Putamen (tissue), 1 donor: ENCODE data around the gene EBLN2.
"Not testable (repeated sequence)": the region's sequence is repeated elsewhere in the genome, so short reads cannot be mapped to it uniquely, and the experiment has no call there.

ENCODE experiments used
- DNase-seq: peaks from one replicate; pipeline ENCODE4 v3.0.0-alpha.2; 2016; ENCODE audit warnings: low spot score

EBLN2 gene

GRCh38 chr3:73066243-73066642 lies 4.8 kb downstream of the EBLN2 start:
- not testable (repeated sequence) for DNase-seq

DNA sequence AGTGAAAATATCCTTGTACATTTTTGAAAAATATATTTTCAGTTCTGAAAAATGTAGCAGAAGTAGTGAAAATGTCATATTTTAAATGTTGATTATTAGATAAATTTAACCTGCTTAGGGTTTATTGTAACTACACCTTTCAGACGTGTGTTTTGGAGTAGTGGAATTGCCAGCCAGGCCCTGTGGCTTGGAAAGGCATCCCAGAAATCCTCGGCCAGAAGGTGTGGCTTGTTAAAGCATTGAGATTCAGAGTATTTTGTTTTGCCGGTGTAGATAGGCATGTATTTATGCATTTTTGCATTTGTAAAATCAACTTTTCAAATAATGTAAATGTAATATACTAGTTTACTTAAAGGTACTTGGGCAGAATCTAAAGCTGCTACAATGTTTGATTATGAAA lies 7.0 kb downstream of the EBLN2 start:
- no peak for DNase-seq

GRCh38 chr3:73069187-73069586 lies 7.7 kb downstream of the EBLN2 start:
- DNase-seq, result no peak

DNA sequence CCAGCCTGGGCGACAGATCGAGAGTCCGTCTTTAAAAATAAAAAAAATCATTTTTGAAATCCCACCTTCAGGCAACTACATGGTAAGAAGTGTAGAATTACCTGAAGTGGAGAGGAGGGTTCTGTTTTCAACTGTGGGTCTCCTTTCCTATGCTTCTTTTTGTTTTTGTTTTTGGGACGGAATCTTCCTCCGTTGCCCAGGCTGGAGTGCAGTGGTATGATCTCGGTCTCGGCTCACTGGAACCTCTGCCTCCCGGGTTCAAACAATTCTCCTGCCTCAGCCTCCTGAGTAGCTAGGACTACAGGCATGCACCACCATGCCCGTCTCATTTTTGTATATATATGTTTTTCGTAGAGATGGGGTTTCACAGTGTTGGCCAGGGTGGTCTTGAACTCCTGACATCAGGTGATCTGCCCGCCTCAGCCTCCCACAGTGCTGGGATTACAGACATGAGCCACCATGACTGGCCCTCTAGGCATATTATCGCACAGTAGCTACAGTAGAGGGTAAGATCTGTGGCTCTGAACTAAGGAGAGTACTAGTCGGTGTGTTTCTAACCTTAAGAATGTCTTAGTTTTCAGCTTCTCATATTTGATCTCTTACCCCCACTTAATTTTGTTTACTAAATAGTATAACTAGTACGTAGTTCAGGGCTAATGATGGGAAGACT lies 8.5 kb downstream of the EBLN2 start:
- no peak for DNase-seq

- no peak for DNase-seq
These were observed 9.5 kb downstream of the EBLN2 start for GRCh38 chr3:73070675-73071575.

DNA sequence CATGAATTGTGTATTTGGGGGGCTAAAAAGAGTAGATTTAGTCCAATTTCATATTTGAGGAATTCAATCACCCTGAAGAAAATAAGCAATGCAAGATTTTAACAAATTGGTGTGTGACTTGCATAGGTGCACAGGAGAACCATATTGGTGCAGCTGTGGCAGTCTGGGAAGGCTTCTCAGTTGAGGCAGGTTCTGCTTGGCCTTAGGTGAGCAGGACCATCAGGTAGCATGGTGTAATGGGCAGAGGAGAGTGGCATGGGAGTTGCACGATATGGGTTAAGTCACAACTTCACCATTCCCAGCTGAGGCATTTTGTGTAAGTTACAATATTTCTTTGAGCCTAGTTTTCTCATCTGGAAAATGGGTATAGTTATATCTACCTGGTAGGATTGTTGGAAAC lies 10.5 kb downstream of the EBLN2 start:
- no peak for DNase-seq

- DNase-seq, result no peak
These were observed 11.2 kb downstream of the EBLN2 start for GRCh38 chr3:73072634-73073033.

DNA sequence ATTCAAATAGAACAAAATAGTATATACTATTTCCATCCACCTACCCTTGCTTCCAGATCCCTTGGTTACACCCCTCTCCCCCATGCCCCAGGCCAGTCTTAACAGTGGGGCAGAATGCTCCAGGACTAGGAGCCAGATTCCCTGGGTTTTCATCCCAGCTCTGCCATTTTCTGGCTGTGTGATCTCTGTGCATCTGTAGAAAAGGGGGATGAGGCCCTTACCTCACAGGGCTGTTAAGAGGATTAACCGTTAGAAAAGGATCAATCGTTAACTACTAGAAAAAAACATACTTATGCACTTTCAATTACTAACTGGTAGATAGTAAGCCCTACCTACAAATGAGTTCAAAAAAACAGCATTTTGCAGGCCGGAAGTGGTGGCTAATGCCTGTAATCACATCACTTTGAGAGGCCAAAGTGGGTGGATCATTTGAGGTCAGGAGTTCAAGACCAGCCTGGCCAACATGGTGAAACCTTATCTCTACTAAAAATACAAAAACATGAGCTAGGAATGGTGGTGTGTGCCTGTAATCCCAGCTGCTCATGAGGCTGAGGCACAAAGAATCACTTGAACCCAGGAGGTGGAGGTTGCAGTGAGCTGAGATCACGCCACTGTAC lies 11.7 kb downstream of the EBLN2 start:
- DNase-seq, result no peak

DNA sequence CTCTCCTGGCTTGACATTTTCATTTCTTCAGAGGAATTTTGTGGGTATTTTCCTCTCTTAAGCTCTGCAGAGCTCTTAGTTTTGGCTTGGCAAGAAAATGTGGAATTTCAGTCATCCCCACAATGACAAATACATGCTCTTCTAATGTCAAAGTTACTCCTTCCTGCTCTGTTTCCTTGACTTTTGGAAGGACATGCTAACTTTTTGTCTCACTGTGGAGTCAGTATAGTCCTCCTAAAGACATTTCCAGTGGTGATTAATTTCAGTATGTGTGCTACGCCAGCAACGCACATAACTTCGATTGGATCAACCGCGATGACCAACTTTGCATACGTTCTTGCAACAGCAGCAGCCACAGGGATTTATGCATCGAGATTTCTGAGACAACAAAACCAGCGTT lies 13.3 kb downstream of the EBLN2 start:
- no peak for DNase-seq

DNA sequence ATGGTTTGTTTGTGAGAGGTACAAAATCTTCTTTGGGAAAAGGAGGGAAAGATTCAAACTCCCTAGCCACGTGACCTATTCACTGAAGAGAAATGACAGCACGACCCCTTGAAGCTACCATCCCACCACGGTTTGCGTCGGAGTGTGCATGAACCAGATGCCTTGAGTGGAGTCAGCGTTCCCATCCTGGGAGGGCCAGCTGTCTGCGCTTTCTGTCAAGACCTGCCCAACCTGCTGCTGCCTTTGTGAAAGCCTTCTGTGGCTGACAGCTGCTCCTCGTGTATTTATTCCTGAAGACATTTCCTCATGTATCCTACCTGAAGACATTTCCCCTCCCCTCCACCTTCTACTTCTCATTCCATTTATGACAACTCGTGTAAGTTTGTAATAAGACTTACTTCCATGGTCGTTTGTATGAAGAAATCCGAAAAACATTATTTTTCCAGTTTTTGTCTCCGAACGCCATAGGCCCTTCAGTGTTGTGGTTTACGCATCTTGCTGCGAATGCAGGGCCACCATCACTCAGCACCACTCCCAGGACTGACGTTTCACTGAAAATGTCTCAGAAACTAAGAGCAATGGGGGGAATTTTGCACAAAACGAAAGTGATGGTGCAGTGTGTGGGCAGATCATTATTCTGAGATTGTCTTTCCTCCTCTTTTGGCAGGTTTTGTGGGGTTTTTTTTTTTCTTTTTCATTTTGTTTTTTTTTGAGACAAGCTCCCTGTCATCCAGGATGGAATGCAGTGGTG lies 18.9 kb downstream of the EBLN2 start:
- DNase-seq, result peak; percentile 33

DNA sequence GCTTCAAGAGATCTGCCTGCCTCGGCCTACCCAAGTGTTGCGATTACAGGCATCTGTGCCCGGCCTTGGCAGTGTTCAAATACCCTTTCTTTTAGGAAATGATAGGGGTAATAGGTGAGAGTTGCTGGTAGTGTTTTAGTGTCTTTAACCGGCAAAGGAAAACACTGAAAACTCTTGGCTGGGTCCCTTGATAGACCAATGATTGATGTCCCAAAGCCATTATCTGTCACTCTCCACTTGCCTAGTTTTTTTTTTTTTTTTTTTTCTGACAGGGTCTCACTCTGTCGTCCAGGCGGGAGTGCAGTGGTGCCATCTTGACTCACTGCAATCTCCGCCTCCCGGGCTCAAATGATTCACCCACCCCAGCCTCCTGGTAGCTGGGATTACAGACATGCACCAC lies 19.7 kb downstream of the EBLN2 start:
- DNase-seq, result no peak

DNA sequence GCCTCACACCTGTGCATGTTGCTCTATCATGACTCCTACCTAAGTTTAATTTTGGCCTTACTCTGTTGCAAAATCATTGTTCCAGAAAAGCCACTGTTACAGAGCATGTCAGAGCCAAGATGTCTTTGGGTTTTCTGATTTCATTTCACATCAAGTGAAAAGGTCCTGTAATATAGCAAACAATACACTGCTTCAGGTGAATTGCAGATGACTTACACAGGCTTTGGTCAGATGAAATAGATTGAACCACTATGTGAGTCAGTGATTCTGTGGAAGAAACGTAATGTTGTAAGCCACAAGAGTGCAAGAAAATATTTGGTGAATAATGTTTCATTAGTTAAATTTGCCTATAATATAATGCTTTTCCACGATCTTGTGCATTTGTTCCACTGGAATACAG lies 22.7 kb downstream of the EBLN2 start:
- DNase-seq, result no peak

GRCh38 chr3:73086071-73086494 lies 24.6 kb downstream of the EBLN2 start:
- no peak for DNase-seq

DNA sequence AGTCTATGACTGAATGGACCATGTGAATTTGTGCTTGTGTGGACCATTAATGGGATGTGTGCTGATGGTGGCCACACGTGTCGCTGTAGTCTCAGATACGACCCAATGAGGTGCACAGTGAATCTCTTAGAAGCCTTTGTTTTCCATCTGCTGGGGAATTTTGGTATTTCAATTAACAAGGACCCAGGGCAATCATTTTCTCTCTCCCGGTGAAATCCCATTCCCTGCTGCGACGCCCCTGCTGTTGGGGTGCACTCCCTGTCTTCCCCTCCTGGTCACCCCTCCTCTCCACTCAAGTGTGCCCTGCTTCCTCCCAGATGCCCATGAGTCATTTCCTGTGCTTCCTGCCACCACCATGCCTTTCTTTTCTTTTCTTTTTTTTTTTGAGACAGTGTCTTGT lies 32.7 kb downstream of the EBLN2 start:
- DNase-seq, result no peak

DNA sequence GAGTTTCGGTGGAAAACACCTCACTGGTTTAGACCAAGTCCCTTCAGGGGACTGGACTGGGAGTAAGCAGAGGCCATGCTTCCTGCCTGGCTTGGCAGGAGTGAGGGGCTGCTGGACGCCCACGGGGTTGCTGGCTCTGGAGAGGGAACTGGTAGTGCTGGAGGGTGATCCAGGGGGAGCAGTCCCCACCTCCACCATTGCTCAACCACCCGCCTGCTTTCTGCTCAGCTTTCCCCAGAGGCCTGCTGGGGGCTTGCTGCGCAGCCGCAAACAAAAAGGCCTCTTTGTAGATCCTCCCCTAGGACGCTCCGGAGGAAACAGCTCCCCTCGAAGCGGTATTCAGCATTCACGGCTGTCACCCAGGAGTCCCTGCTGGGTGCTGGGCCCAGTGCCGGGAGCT lies 33.5 kb downstream of the EBLN2 start:
- no peak for DNase-seq

- DNase-seq, result no peak
These were observed 34.7 kb downstream of the EBLN2 start for GRCh38 chr3:73096169-73096568.

GRCh38 chr3:73098026-73098425 lies 36.6 kb downstream of the EBLN2 start:
- DNase-seq, result no peak

DNA sequence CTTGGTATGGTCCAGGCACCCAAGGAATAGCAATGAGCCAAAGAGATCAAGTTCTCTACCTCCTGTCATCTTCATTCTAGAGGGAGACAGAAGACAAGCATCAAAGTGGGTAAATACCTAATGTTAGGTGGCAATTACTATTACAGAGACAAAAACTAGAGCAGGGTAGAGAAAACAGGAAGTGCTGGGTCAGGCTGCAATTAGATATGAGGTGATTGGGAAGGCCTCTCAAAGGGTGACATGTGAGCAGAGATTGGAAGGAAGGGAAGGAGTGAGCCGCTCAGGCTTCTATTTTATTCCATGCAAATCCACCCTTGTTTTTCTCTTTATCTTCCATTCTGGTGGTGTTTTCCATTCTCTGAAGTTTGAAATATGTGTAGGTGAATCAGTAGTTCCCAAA lies 37.4 kb downstream of the EBLN2 start:
- DNase-seq, result no peak

DNA sequence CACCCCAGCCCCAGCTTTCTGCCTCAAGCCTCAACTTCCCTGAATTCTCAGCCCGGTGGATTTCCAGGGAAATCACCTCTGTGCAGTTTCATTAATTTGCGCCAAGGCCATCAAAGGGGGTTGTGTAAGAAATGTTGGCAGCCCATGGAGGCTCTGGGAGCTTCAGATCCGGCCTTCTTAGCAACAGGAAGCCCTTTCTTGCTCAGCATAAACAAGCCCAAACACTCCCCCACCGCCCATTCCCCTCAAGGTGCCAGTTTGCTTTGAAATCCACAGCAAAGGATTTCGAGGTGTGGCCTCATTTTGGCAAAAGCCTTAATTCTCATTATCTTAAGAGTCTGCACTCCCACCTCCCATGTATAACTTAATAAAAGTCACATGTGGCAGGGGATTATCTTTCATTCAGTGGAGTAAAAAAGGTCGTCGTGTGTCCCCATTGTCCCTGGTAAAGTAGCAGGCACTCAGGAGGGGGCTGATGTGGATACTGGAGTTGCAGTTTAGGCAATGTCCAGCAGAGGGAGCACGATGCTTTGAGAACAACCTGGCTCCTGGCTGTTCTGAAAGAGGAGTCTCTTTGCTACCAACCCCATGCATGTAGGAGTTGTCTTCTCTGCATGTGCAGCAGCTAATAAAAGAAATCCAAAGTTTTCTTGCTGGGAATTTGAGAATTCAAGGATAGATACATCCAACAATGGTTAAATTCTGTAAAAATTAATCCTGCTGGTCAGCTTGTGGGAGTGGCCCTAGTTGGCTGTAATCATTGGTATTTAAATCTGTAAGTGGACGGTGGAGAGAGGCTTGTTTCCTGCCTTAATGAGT lies 39.5 kb downstream of the EBLN2 start:
- DNase-seq, result peak; percentile 80

GRCh38 chr3:73101881-73102280 lies 40.4 kb downstream of the EBLN2 start:
- DNase-seq, result no peak

DNA sequence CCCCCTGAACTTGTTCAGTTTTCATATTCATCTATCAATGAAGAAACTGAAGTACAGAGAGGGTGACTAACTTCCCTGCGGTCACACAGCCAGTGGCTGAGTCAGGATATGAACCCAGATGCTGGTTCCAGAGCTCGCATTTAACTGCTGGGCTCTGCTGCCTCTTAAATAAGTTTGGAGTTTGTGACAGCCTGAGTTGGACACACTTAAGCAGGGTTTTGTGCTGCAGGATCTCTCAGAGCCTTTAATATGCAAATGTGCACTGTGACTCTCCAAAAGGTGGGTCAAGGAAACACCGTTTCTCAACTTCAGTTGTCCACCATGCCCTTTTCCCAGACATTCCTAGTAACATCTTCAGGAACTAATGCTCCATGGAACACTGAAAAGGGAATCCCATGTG lies 45.8 kb downstream of the EBLN2 start:
- DNase-seq, result no peak
